ACC112 (cell line): ENCODE results near the gene VWA5B1.
"Not testable (repeated sequence)": the region's sequence is repeated elsewhere in the genome, so short reads cannot be mapped to it uniquely, and the experiment has no call there.

Experiments used
- H2AFZ ChIP-seq: fragments of 200-600 bp; sonication (generic); one replicate; pipeline ENCODE4 v1.6.0; 2017; ENCODE audit warnings: antibody characterized with exemption, low read length; ENCODE audit not compliant: unreplicated experiment
- H3K27ac ChIP-seq: fragments of 200-600 bp; sonication (generic); 2 replicates; pipeline ENCODE4 v1.5.1; 2014; ENCODE audit warnings: low read depth, mild to moderate bottlenecking, antibody characterized with exemption, low read length, moderate library complexity
- H3K27me3 ChIP-seq: fragments of 200-600 bp; sonication (generic); 2 replicates; pipeline ENCODE4 v1.6.1; 2014; ENCODE audit warnings: mild to moderate bottlenecking, antibody characterized with exemption, low read length, moderate library complexity, mixed read lengths; ENCODE audit not compliant: insufficient read depth
- H3K36me3 ChIP-seq: fragments of 200-600 bp; sonication (generic); 2 replicates; pipeline ENCODE4 v1.6.1; 2016; ENCODE audit warnings: mild to moderate bottlenecking, antibody characterized with exemption, low read length, moderate library complexity, mixed read lengths; ENCODE audit not compliant: insufficient read depth
- H3K4me1 ChIP-seq: fragments of 200-600 bp; sonication (generic); one replicate; pipeline ENCODE4 v1.6.1; 2016; ENCODE audit warnings: low read length, mixed read lengths; ENCODE audit not compliant: insufficient read depth, unreplicated experiment, control insufficient read depth
- H3K4me3 ChIP-seq: fragments of 200-600 bp; sonication (generic); 2 replicates; pipeline ENCODE4 v1.5.1; 2014; ENCODE audit warnings: mild to moderate bottlenecking, low read depth, low read length
- H3K79me2 ChIP-seq: fragments of 200-600 bp; sonication (generic); one replicate; pipeline ENCODE4 v1.6.0; 2016; ENCODE audit warnings: low read length; ENCODE audit not compliant: control insufficient read depth, unreplicated experiment, insufficient read depth

VWA5B1 gene

DNA sequence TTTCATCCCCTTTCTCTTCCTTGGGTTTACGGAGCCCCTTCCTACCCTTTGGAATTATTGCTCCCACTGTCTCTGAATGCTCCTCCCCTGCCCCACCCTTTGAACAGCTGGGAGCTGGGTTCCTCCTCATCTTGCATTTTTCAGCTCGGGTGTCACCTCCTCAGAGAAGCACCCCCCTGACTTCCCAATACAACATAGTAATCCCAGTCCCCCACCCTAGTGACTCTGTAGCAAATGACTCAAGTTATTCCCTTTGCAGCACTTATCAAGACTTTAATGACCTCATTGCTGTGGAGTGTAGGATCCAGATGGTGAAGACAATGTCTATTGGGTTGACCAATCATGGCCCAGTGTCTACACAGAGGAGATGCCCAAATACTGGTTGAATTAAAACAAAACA lies 8.9 kb upstream of the VWA5B1 start:
- Histone ChIP-seq H3K4me1 (no peaks in the 10 kb centered on the region), H3K27me3 (peaks cover 62% of the 10 kb centered on the region), H2AFZ (no peak overlapping the region), H3K4me3 (no peak overlapping the region), H3K27ac (no peak overlapping the region), H3K79me2 (no peaks in the 10 kb centered on the region), H3K36me3 (no peaks in the 10 kb centered on the region)

GRCh38 chr1:20282533-20282932 lies 8.1 kb upstream of the VWA5B1 start:
- no peak overlapping the region for H3K27ac ChIP-seq
- peaks cover 62% of the 10 kb centered on the region for H3K27me3 ChIP-seq
- no peak overlapping the region for H2AFZ ChIP-seq
- no peaks in the 10 kb centered on the region for H3K79me2 ChIP-seq
- H3K4me1 ChIP-seq: no peaks in the 10 kb centered on the region
- H3K4me3 ChIP-seq: no peak overlapping the region
- no peaks in the 10 kb centered on the region for H3K36me3 ChIP-seq

DNA sequence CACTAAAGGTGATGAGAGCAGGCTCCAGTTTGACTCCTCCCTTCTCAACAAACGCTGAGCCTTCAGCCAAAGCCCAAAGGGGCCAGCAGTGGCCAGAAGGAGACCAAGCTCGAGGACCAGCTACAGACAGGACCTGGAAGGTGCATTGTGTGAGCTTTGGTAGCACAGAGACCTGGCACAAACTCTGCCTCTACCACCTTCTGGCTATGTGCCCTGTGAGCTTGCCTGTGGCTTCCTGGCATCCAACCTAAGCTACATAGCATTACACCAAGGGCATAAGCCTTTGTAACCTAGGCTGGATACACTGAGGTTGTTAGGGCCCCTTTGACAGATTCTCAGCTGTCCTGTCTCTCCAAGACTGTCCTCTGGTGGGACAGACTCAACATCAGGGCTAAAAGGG lies 6.6 kb upstream of the VWA5B1 start:
- Histone ChIP-seq H3K4me3 (no peak overlapping the region), H3K27me3 (peaks cover 71% of the 10 kb centered on the region), H2AFZ (no peak overlapping the region), H3K36me3 (no peaks in the 10 kb centered on the region), H3K4me1 (no peaks in the 10 kb centered on the region), H3K27ac (no peak overlapping the region), H3K79me2 (no peaks in the 10 kb centered on the region)

DNA sequence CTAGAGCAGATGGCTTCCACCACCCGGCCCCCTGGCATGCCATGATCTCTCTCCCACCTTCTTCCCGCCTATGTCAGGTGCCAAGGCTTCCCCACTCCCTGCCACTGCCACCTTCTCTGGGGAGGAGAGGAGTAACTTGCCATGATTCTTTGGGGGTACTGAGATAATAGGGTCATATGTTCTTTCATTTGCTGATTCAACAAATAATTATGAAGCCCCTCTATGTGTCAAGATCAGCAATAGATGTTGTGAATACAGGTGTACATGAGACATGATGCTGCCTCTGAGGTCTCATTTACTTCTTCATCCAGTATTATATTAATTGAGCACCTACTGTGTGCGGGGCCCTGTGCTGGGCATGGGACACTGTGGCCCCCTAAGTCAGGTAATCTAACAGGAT lies 6.0 kb upstream of the VWA5B1 start:
- Histone ChIP-seq H3K79me2 (no peaks in the 10 kb centered on the region), H3K4me3 (no peak overlapping the region), H3K4me1 (no peaks in the 10 kb centered on the region), H3K27ac (no peak overlapping the region), H3K36me3 (no peaks in the 10 kb centered on the region), H2AFZ (no peak overlapping the region), H3K27me3 (peaks cover 77% of the 10 kb centered on the region)

DNA sequence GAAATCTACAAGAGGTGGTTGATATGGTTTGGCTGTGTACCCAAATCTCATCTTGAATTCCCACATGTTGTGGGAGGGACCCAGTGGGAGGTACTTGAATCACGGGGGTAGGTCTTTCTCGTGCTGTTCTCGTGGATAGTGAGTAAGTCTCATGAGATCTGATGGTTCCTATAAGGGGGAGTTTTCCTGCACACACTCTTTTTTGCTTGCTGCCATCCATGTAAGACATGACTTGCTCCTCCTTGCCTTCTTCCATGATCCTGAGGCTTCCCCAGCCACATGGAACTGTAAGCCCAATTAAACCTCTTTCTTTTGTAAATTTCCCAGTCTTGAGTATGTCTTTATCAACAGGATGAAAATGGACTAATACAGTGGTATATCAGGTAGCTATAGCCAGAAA lies 5.2 kb upstream of the VWA5B1 start:
- no peaks in the 10 kb centered on the region for H3K36me3 ChIP-seq
- H3K27me3 ChIP-seq: peaks cover 86% of the 10 kb centered on the region
- no peaks in the 10 kb centered on the region for H3K79me2 ChIP-seq

DNA sequence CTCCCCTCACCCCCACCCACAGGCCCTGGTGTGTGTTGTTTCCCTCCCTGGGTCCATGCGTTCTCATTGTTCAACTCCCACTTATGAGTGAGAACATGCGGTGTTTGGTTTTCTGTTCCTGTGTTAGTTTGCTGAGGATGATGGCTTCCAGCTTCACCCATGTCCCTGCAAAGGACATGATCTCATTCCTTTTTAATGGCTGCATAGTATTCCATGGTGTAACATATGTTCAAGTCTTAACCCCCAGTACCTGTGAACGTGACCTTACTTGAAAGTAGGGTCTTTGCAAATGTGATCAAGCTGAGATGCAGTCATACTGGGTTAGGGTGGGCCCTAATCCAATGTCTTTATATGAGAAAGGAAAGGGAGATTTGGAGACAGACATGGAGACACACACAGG lies 3.0 kb upstream of the VWA5B1 start:
- not testable (repeated sequence) for H3K27ac ChIP-seq, H3K4me1 ChIP-seq, H3K36me3 ChIP-seq, H3K4me3 ChIP-seq, H2AFZ ChIP-seq, H3K79me2 ChIP-seq
- peaks cover 100% of the 10 kb centered on the region for H3K27me3 ChIP-seq

More for the DNA sequence above, 5.2 kb upstream of the VWA5B1 start:
- Histone ChIP-seq H3K4me3 (no peak overlapping the region), H3K4me1 (no peaks in the 10 kb centered on the region), H2AFZ (no peak overlapping the region), H3K27ac (no peak overlapping the region)

DNA sequence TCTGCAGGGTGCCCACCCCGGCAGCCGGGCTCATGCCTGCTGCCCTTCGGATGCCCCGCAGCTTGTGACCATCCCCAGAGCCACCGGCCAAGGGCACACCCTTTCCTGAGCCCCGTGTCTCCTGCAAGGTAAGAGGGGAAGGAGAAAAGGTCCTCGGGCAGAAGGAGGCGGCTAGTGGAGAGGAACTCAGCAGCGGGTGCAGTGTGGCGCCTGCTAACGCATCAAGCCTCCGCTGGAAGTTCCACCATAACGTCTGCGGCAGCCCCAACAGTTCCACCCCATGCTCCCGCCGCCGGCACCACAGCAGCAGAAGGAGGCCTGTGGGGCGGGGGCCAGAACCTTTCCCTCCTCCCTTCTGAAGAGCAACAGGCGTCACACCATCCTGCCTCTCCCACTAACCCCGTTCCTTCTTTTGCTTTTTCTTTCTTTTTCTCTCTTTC lies 990 bp downstream of the VWA5B1 start:
- Histone ChIP-seq H3K36me3 (no peaks in the 10 kb centered on the region), H3K79me2 (no peaks in the 10 kb centered on the region), H3K4me1 (no peaks in the 10 kb centered on the region), H3K27me3 (peaks cover 92% of the 10 kb centered on the region), H3K27ac (no peak overlapping the region), H2AFZ (no peak overlapping the region), H3K4me3 (peak overlapping the region; percentile 17; the same call in 1 of the 2 replicates)

DNA sequence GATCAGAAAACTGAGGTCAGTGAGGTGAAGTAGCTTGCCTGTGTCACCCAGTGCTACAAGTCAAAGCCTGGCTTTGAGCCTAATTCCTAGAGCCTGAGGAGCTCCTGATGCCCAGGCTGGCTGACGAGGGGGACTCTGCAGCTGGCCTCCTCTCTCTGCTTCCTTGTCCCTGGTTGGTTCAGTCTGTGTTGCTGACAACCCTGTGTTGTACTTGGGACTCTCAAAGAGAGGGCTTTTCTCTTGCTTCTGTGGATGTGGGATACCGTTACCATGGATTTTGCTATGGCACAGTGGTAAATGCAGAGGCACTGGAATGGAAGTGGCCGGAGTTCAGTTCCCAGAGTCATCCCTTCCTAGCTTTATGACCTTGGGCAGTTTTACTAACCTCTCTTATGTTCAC lies 8.0 kb downstream of the VWA5B1 start:
- Histone ChIP-seq H3K4me3 (no peak overlapping the region), H3K27me3 (peaks cover 90% of the 10 kb centered on the region), H3K36me3 (no peaks in the 10 kb centered on the region)

DNA sequence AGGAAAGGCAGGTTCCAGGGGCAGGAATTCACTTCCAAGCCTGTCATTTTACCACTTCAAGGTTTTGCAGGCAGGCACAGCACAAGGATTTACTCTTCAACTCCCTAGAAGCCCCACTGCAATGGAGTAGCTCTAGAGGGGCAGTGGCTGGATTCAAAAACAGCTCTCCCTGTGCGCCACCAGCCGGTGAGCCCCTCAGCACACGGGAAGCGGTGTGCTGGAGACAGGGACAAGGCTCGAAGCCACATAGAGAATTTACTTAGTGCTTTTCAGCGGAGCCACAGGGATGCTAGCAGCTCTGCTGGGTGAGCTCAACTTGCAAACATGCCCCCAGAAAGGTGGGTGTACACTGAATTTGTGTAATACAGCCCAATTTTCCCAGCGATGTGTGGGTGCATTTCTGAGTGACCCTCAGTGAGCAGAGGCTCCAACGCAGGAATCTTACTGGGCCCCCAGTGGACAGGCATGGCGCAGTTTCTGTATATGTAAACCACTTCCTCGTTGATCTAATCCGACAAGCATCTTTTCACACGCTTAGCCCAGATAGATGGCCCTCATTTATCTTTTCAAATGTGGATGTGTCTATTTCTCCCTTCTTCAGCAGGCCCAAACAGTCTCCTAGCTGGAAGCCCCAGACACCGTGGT lies 10.9 kb downstream of the VWA5B1 start:
- H3K4me1 ChIP-seq: no peaks in the 10 kb centered on the region
- H3K79me2 ChIP-seq: no peaks in the 10 kb centered on the region
- no peak overlapping the region for H2AFZ ChIP-seq
- no peak overlapping the region for H3K4me3 ChIP-seq
- peaks cover 95% of the 10 kb centered on the region for H3K27me3 ChIP-seq
- H3K27ac ChIP-seq: no peak overlapping the region
- H3K36me3 ChIP-seq: no peaks in the 10 kb centered on the region

More for the DNA sequence above, 8.0 kb downstream of the VWA5B1 start:
- Histone ChIP-seq H2AFZ (no peak overlapping the region), H3K79me2 (no peaks in the 10 kb centered on the region), H3K4me1 (no peaks in the 10 kb centered on the region), H3K27ac (no peak overlapping the region)

DNA sequence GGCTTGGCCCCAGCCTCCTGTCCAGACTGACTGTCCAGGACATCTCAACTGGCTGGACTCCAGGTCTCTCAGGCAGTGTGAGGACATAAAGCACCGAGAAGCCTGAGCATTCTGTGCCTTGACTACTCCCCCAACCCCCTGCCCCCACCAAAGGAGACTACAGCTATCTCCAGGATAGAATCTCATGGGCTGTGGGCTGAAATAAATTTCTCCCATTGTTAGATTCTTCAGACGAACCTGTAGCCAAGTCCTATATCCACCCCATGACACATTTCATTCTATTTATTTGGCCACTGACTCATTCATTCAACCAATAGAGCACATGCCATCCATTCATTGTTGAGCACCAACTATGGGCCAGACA lies 11.4 kb downstream of the VWA5B1 start:
- H3K36me3 ChIP-seq: no peaks in the 10 kb centered on the region

GRCh38 chr1:20307026-20307425 lies 16.4 kb downstream of the VWA5B1 start:
- Histone ChIP-seq H3K27me3 (peaks cover 88% of the 10 kb centered on the region), H3K4me1 (no peaks in the 10 kb centered on the region), H3K36me3 (no peaks in the 10 kb centered on the region), H2AFZ (no peak overlapping the region), H3K27ac (no peak overlapping the region), H3K4me3 (no peak overlapping the region), H3K79me2 (no peaks in the 10 kb centered on the region)

More for the DNA sequence above, 11.4 kb downstream of the VWA5B1 start:
- H3K4me3 ChIP-seq: no peak overlapping the region
- no peak overlapping the region for H2AFZ ChIP-seq
- no peaks in the 10 kb centered on the region for H3K79me2 ChIP-seq
- no peaks in the 10 kb centered on the region for H3K4me1 ChIP-seq
- no peak overlapping the region for H3K27ac ChIP-seq
- H3K27me3 ChIP-seq: peaks cover 95% of the 10 kb centered on the region
